GM23248 (cell line): ENCODE results near the gene CALB2.

ENCODE experiments used
- EZH2 ChIP-seq: fragments of 200-600 bp; sonication (generic); IDR thresholded peaks from 2 replicates; pipeline ENCODE4 v1.6.1; 2018; ENCODE audit warnings: antibody characterized with exemption, mild to moderate bottlenecking; ENCODE audit not compliant: insufficient read depth, poor library complexity, severe bottlenecking
- EZH2phosphoT487 ChIP-seq: fragments of 200-600 bp; sonication (generic); IDR thresholded peaks from 2 replicates; pipeline ENCODE4 v1.6.1; 2018; ENCODE audit warnings: antibody characterized with exemption, moderate library complexity, mild to moderate bottlenecking, low read depth; ENCODE audit not compliant: insufficient read depth

GRCh38 chr16:71327720-71328119 lies 30.8 kb upstream of the CALB2 start:
- TF ChIP-seq EZH2 = no peak
- no peak for TF ChIP-seq EZH2phosphoT487
